ENCODE measurements around the gene AAK1.

Gene AAK1

GRCh38 chr2:69493268-69493667 is 150.3 kb downstream of the AAK1 start:
- TF ChIP-seq CTCF (IDR thresholded peaks at IDR 0.05; ENCODE audit: insufficient read depth, missing control alignments), result no peak
- no peak for DNase-seq (ENCODE audit: insufficient read length, low spot score)
- FAIRE-seq, result no peak

- no peak for DNase-seq (ENCODE audit: insufficient read length, low spot score)
- no peak for FAIRE-seq
- no peak for TF ChIP-seq CTCF (IDR thresholded peaks at IDR 0.05; ENCODE audit: insufficient read depth, missing control alignments)
Observed at GRCh38 chr2:69491864-69492263, 151.7 kb downstream of the AAK1 start.

- FAIRE-seq (no peak), DNase-seq (ENCODE audit: insufficient read length, low spot score) (no peak)
- no peak for TF ChIP-seq CTCF (IDR thresholded peaks at IDR 0.05; ENCODE audit: insufficient read depth, missing control alignments)
Observed at GRCh38 chr2:69490486-69490885, 153.1 kb downstream of the AAK1 start.

GRCh38 chr2:69489793-69490192 is 153.7 kb downstream of the AAK1 start:
- no peak for TF ChIP-seq CTCF (IDR thresholded peaks at IDR 0.05; ENCODE audit: insufficient read depth, missing control alignments)
- DNase-seq (ENCODE audit: insufficient read length, low spot score) (no peak), FAIRE-seq (no peak)

- no peak for FAIRE-seq
- no peak for TF ChIP-seq CTCF (IDR thresholded peaks at IDR 0.05; ENCODE audit: insufficient read depth, missing control alignments)
- no peak for DNase-seq (ENCODE audit: insufficient read length, low spot score)
Observed at GRCh38 chr2:69483696-69484095, 159.8 kb downstream of the AAK1 start.

GRCh38 chr2:69483024-69483423 is 160.5 kb downstream of the AAK1 start:
- no peak for TF ChIP-seq CTCF (IDR thresholded peaks at IDR 0.05; ENCODE audit: insufficient read depth, missing control alignments)
- FAIRE-seq (no peak), DNase-seq (ENCODE audit: insufficient read length, low spot score) (no peak)

GRCh38 chr2:69482471-69482870 is 161.1 kb downstream of the AAK1 start:
- FAIRE-seq, result no peak
- DNase-seq (ENCODE audit: insufficient read length, low spot score), result no peak
- TF ChIP-seq CTCF (IDR thresholded peaks at IDR 0.05; ENCODE audit: insufficient read depth, missing control alignments), result no peak
